Smooth muscle cell (in vitro differentiated cells): ENCODE data around the gene SDCCAG8. TPM values are rescaled to one million over a fixed set of nuclear protein-coding genes. Genes with fewer than 3 reads are reported as not detected.

Experiments used
- DNase-seq: peaks from one replicate; lab custom pipeline; 2025; ENCODE audit not compliant: unreplicated experiment; lab: John Stamatoyannopoulos, UW
- H2AFZ ChIP-seq: fragments of 200-600 bp; sonication (generic); 2 replicates; pipeline ENCODE4 v1.6.0; 2016; ENCODE audit warnings: antibody characterized with exemption, low read depth, mild to moderate bottlenecking
- H3F3A ChIP-seq: fragments of 200-600 bp; sonication (generic); 2 replicates; pipeline ENCODE4 v1.6.0; 2017; ENCODE audit warnings: antibody characterized with exemption, low read depth
- H3K27ac ChIP-seq: fragments of 200-600 bp; sonication (generic); 2 replicates; pipeline ENCODE4 v1.5.1; 2016; ENCODE audit warnings: low read depth, mild to moderate bottlenecking
- H3K27me3 ChIP-seq: fragments of 200-600 bp; sonication (generic); 2 replicates; pipeline ENCODE4 v1.6.1; 2016; ENCODE audit warnings: low read depth, mild to moderate bottlenecking
- H3K36me3 ChIP-seq: fragments of 200-600 bp; sonication (generic); 2 replicates; pipeline ENCODE4 v1.5.1; 2016; ENCODE audit warnings: low read depth
- H3K4me1 ChIP-seq: fragments of 200-600 bp; sonication (generic); 2 replicates; pipeline ENCODE4 v1.5.1; 2016; ENCODE audit warnings: low read depth
- H3K4me2 ChIP-seq: fragments of 200-600 bp; sonication (generic); 2 replicates; pipeline ENCODE4 v1.6.0; 2016; ENCODE audit warnings: mild to moderate bottlenecking
- H3K4me3 ChIP-seq: fragments of 200-600 bp; sonication (generic); 2 replicates; pipeline ENCODE4 v1.5.1; 2016; ENCODE audit warnings: mild to moderate bottlenecking
- H3K79me2 ChIP-seq: fragments of 200-600 bp; sonication (generic); 2 replicates; pipeline ENCODE4 v1.6.0; 2016; ENCODE audit warnings: low read depth, mild to moderate bottlenecking
- H3K9ac ChIP-seq: fragments of 200-600 bp; sonication (generic); 2 replicates; pipeline ENCODE4 v1.6.0; 2016; ENCODE audit warnings: low read depth
- H3K9me3 ChIP-seq: fragments of 200-600 bp; sonication (generic); replicated peaks from 2 replicates; pipeline ENCODE4 v1.5.1; 2016; ENCODE audit warnings: low read depth
- H4K20me1 ChIP-seq: fragments of 200-600 bp; sonication (generic); 2 replicates; pipeline ENCODE4 v1.6.0; 2016; ENCODE audit warnings: low read depth
- WGBS: methylation state at CpG from one replicate; pipeline ENCODE4 v1.1.7; 2016; ENCODE audit warnings: low lambda C conversion rate; 5-methylcytosine and 5-hydroxymethylcytosine counted together
- polyA plus RNA-seq: library from polyadenylated mRNA; unstranded; fragments of >200 nt; fragmentation: Nextera tagmentation; extraction: Ambion mirVana; gene quantifications from 2 replicates; pipeline ENCODE4 v1.2.1, GENCODE V29; 2016
- total RNA-seq: library from RNA; depleted of rRNA; stranded (reverse); fragments of >200 nt; gene quantifications from 2 replicates; pipeline ENCODE4 v1.2.3, GENCODE V29; 2014
- TF ChIP-seq, protein P1 (sequence below): fragments of 200-600 bp; sonication (generic); IDR thresholded peaks from 2 replicates; pipeline ENCODE4 v1.5.1; 2017; ENCODE audit warnings: borderline replicate concordance, mild to moderate bottlenecking, antibody characterized with exemption; ENCODE audit not compliant: insufficient read depth, poor library complexity, severe bottlenecking

The SDCCAG8 gene
- total and polyA plus RNA-seq, 2 experiments from 2014 or later: 30.9 to 33.4 TPM

DNA sequence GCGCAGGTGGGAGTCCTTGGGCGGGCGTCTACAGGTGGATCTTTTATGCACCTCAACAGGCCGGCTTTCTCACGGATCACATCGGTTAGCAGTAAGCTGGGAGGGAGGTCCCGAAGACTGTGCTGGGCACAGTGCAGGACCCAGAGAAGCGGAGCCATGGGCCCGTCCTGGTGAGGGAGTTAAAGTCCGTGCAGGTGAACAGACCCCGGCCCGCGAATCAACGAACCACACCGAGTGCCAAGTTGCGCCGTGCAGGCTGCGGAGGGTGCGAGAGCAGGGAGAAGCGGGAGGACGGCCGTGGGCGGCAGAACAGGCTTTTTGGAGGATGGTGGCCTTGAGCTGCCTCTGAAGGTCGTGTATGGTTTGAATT, 233.3 kb downstream of the SDCCAG8 start:
- Histone ChIP-seq H3K4me2 (no peak overlapping the region), H3K4me1 (peaks cover 14% of the 10 kb centered on the region), H3K4me3 (no peak overlapping the region), H3K9ac (no peak overlapping the region), H4K20me1 (no peaks in the 10 kb centered on the region), H3K27me3 (no peaks in the 10 kb centered on the region), H3K9me3 (no peaks in the 10 kb centered on the region), H3K79me2 (no peaks in the 10 kb centered on the region), H2AFZ (no peak overlapping the region), H3K36me3 (no peaks in the 10 kb centered on the region), H3F3A (peaks cover 6% of the 10 kb centered on the region), H3K27ac (no peak overlapping the region)
- no peak for DNase-seq
- TF ChIP-seq, protein P1, sequence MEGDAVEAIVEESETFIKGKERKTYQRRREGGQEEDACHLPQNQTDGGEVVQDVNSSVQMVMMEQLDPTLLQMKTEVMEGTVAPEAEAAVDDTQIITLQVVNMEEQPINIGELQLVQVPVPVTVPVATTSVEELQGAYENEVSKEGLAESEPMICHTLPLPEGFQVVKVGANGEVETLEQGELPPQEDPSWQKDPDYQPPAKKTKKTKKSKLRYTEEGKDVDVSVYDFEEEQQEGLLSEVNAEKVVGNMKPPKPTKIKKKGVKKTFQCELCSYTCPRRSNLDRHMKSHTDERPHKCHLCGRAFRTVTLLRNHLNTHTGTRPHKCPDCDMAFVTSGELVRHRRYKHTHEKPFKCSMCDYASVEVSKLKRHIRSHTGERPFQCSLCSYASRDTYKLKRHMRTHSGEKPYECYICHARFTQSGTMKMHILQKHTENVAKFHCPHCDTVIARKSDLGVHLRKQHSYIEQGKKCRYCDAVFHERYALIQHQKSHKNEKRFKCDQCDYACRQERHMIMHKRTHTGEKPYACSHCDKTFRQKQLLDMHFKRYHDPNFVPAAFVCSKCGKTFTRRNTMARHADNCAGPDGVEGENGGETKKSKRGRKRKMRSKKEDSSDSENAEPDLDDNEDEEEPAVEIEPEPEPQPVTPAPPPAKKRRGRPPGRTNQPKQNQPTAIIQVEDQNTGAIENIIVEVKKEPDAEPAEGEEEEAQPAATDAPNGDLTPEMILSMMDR: no peak
- 92% methylated on average over 24 of the region's 24 CpGs for WGBS

DNA sequence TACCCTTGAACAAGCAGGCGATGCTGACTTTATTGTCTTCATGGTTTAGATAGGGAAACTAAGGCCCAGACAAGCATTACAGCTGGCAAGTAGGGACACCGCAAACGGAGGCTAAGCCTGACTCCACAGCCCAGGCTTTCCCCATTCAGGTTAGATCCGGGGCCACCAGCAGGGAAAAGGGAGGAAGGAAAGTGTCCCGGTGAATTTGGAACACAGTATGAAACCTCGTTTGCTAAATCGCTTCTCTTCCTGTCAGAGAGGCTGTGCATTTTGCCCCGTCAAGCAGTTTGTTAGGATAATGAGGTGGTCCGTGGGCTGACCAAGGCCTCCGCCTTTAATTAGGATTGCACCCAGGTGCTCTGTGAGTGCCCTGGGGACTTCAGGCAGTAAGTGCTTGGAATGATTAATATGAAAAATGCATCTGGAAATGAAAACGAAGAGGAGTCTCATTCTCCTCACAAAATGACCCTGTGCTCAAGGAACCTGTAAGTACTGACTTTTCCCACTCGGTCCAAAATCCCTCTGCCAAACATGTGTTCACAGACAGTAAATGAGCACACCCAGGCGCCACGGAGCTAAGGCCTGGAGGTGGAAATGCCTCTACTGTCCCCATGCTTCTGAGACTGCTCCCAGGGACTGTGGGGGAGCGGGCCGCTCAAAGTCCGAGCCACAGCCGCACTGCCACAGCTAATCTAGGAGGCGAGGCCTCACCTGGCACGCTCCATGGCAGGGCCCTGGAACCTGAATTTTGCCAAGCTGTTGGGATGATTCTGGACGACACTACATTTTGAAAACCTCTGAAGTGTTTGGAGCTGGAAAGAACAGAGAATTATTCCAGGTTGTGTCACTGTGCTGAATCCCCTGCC, 234.1 kb downstream of the SDCCAG8 start:
- Histone ChIP-seq H3K9ac (no peak overlapping the region), H3K36me3 (no peaks in the 10 kb centered on the region), H3K4me1 (peaks cover 14% of the 10 kb centered on the region), H3F3A (peaks cover 9% of the 10 kb centered on the region), H3K4me2 (no peak overlapping the region), H2AFZ (no peak overlapping the region), H3K27me3 (no peaks in the 10 kb centered on the region), H3K79me2 (no peaks in the 10 kb centered on the region), H3K9me3 (no peaks in the 10 kb centered on the region), H3K27ac (no peak overlapping the region), H4K20me1 (no peaks in the 10 kb centered on the region), H3K4me3 (no peak overlapping the region)
- TF ChIP-seq, protein P1: no peak
- DNase-seq: no peak
- WGBS: 86% methylated on average over 21 of the region's 21 CpGs

- TF ChIP-seq, protein P1: no peak
- Histone ChIP-seq H3K4me2 (no peak overlapping the region), H3K4me3 (no peak overlapping the region), H3F3A (peaks cover 9% of the 10 kb centered on the region), H3K79me2 (no peaks in the 10 kb centered on the region), H3K27me3 (no peaks in the 10 kb centered on the region), H3K9ac (no peak overlapping the region), H2AFZ (no peak overlapping the region), H3K4me1 (peaks cover 14% of the 10 kb centered on the region), H3K36me3 (no peaks in the 10 kb centered on the region), H3K9me3 (no peaks in the 10 kb centered on the region), H3K27ac (no peak overlapping the region), H4K20me1 (no peaks in the 10 kb centered on the region)
- WGBS: 57% methylated on average over 8 of the region's 8 CpGs
- DNase-seq: no peak
Observed at GRCh38 chr1:243490748-243491686, 235.2 kb downstream of the SDCCAG8 start.
